Ishikawa (cell line): Measurements from ENCODE around the gene CAMTA1.

Source experiments
- CEBPB ChIP-seq: IDR thresholded peaks from 2 replicates; pipeline ENCODE4 v1.6.1; 2012
- CREB1 ChIP-seq: IDR thresholded peaks from 2 replicates; pipeline ENCODE4 v1.6.1; 2012; ENCODE audit warnings: low read depth
- EGR1 ChIP-seq: IDR thresholded peaks from 2 replicates; pipeline ENCODE4 v1.6.1; 2012
- EP300 ChIP-seq: IDR thresholded peaks from 2 replicates; pipeline ENCODE4 v1.6.1; 2012; ENCODE audit warnings: borderline replicate concordance
- FOXM1 ChIP-seq: IDR thresholded peaks from 2 replicates; pipeline ENCODE4 v1.6.1; 2012; ENCODE audit warnings: low read depth, borderline replicate concordance
- NFIC ChIP-seq: IDR thresholded peaks from 2 replicates; pipeline ENCODE4 v1.6.1; 2012
- RAD21 ChIP-seq: IDR thresholded peaks from 2 replicates; pipeline ENCODE4 v1.6.1; 2012; ENCODE audit warnings: low read depth
- REST ChIP-seq: IDR thresholded peaks from 2 replicates; pipeline ENCODE4 v1.6.1; 2012; ENCODE audit warnings: low read depth, mild to moderate bottlenecking
- TAF1 ChIP-seq: IDR thresholded peaks from 2 replicates; pipeline ENCODE4 v1.6.1; 2012; ENCODE audit warnings: low read depth, mild to moderate bottlenecking
- TCF12 ChIP-seq: IDR thresholded peaks from 2 replicates; pipeline ENCODE4 v1.6.1; 2012; ENCODE audit warnings: low read depth
- TEAD4 ChIP-seq: IDR thresholded peaks from 2 replicates; pipeline ENCODE4 v1.6.1; 2012
- USF1 ChIP-seq: IDR thresholded peaks from 2 replicates; pipeline ENCODE4 v1.6.1; 2012
- YY1 ChIP-seq: IDR thresholded peaks from 2 replicates; pipeline ENCODE4 v1.6.1; 2012; ENCODE audit warnings: low read depth
- ZBTB7A ChIP-seq: IDR thresholded peaks from 2 replicates; pipeline ENCODE4 v1.6.1; 2012; ENCODE audit warnings: low read depth
- TF ChIP-seq, protein P1 (sequence below): IDR thresholded peaks from 2 replicates; pipeline ENCODE4 v1.6.1; 2012

CAMTA1 gene

DNA sequence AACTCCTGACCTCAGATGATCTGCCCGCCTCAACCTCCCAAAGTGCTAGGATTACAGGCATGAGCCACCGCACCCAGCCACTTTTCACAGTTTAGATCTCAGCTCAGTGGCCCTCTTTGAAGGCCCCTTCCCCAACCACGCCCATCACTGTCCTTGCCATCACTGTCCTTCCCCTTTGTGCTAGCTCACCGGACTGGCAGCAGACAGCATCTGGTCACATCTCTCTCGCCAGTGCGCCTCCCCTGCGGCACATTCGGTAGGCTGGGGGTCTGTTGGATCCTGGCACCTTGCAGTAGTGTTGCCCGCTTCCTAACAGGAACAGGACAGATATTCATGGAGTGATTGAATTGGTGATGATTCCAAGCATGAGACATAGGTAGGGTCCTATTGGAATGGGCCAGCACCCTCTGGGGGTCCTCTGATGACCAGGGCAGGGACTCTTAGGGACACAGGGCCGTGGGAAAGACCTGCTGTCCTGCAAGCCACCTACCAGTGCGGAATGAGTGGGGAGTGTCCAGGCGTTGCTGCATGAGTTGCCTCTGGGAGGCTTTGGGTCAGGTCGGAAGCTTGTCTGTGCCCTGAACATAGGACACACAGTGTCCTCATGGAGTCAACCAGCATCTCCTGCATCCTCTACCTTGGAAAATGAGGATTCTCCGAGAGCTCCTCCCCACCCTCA is 807.0 kb downstream of the CAMTA1 start:
- TF ChIP-seq CEBPB (no peak), CREB1 (no peak), FOXM1 (no peak), NFIC (no peak), TEAD4 (no peak), TCF12 (no peak), EGR1 (no peak), RAD21 (no peak), USF1 (no peak), REST (no peak), YY1 (no peak), EP300 (no peak), TAF1 (no peak), ZBTB7A (no peak)
- TF ChIP-seq, protein P1, sequence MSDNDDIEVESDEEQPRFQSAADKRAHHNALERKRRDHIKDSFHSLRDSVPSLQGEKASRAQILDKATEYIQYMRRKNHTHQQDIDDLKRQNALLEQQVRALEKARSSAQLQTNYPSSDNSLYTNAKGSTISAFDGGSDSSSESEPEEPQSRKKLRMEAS = no peak

DNA sequence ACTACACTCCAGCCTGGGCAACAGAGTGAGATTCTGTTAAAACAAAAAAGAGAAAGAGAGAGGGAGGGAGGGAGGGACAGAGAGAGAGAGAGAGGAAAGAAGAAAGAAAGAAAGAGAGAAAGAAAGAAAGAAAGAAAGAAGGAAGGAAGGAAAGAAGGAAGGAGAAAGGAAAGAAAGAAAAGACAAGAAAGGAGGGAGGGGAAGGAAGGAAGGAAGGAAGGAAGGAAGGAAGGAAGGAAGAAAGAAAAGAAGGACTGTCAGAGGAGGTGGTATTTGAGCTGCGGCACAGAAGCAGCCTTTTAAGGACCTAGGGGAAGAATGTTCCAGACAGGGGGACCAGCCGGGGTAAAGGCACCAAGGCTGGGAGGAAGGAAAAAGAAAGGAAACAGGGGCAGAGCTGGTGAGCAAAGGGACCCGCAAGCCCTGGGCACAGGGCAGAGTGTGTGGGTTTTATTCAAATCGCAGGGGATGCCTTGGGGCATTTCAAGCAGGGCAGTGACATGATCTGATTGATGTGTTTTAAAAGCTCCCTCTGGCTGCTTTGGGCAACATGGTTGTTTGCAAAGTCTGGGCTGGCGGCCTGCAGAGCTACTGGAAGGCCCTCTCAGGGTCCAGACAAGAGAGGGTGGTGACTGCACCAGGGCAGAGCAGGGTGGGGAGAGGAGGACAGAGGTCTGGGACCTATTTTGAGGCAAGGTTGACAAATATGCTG is 808.9 kb downstream of the CAMTA1 start:
- TF ChIP-seq CREB1 (no peak), TAF1 (no peak), NFIC (no peak), EP300 (no peak), RAD21 (no peak), YY1 (no peak), USF1 (no peak), EGR1 (no peak), TCF12 (no peak)
- TF ChIP-seq, protein P1 = no peak

DNA sequence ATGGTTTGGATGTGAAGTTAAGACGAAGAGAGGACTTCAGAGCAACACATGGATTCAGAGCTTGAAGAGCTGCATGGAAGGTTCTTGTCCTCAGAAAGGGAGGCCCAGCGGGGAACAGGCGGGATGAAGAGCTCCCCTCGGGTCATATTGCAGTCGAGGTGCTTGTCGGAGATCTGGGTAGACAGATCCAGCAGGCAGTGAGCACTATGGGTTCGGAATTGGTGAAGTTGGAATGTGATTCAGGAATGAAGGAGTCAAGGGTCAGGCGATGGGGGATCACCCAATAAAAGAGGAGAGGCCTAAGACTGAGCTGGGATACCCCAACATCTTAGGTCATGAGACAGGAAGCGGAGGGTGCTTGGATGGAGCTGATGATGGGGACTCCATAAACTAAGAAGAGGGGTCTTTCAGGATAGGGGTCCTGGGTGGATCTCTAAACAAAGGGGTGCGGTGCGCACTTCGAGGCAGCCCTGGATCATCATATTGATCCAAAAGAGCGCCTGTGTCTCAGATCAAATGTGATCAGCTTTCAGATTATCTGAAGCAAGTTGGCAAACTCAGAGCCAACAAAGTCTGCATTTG is 809.6 kb downstream of the CAMTA1 start:
- TF ChIP-seq EP300 (no peak), USF1 (no peak), TAF1 (no peak), TEAD4 (no peak), CREB1 (no peak), EGR1 (no peak), RAD21 (no peak), TCF12 (no peak), REST (no peak)

- TF ChIP-seq TAF1 (no peak), REST (peak; percentile 62)
Measured at GRCh38 chr1:7595336-7595735, 810.1 kb downstream of the CAMTA1 start.
